DND-41 (cell line): ENCODE results near the gene USP1.

Experiments
- ATAC-seq: fragments of 200-7000 bp; cut with Tn5 transposase; 3 replicates; pipeline ENCODE4 v1.9.1; 2021; ENCODE audit warnings: low read depth; ENCODE audit not compliant: insufficient read depth
- DNase-seq: peaks from one replicate; pipeline ENCODE4 v3.0.0-alpha.2; 2020
- H2AFZ ChIP-seq: 2 replicates; pipeline ENCODE4 v1.6.0; 2012; ENCODE audit warnings: low read depth, low read length
- H3K27ac ChIP-seq: 2 replicates; pipeline ENCODE4 v1.5.1; 2012; ENCODE audit warnings: low read length, inconsistent platforms
- H3K27me3 ChIP-seq: fragments of 200-600 bp; sonication (generic); 2 replicates; pipeline ENCODE4 v1.6.0; 2012; ENCODE audit warnings: low read length, mild to moderate bottlenecking, inconsistent platforms; ENCODE audit not compliant: insufficient read depth, poor library complexity
- H3K36me3 ChIP-seq: 2 replicates; pipeline ENCODE4 v1.5.1; 2012; ENCODE audit warnings: low read length, inconsistent platforms; ENCODE audit not compliant: insufficient read depth
- H3K4me1 ChIP-seq: 2 replicates; pipeline ENCODE4 v1.5.1; 2012; ENCODE audit warnings: mild to moderate bottlenecking, low read length; ENCODE audit not compliant: insufficient read depth
- H3K4me2 ChIP-seq: 2 replicates; pipeline ENCODE4 v1.6.0; 2012; ENCODE audit warnings: mild to moderate bottlenecking, moderate library complexity, low read length, inconsistent platforms; ENCODE audit not compliant: insufficient read depth
- H3K4me3 ChIP-seq, 2 experiments: fragments of 200-600 bp in 1 of 2; shearing (Covaris generic) in 1 of 2; 2 replicates each; pipeline ENCODE4 v1.5.1; 2012 to 2016; ENCODE audit warnings: inconsistent platforms in 2 of 2, low read length in 2 of 2, mild to moderate bottlenecking in 2 of 2, low read depth in 1 of 2, moderate library complexity in 1 of 2
- H3K79me2 ChIP-seq: 2 replicates; pipeline ENCODE4 v1.6.0; 2012; ENCODE audit warnings: low read length, inconsistent platforms; ENCODE audit not compliant: insufficient read depth
- H3K9ac ChIP-seq: 2 replicates; pipeline ENCODE4 v1.6.0; 2012; ENCODE audit warnings: low read depth, mild to moderate bottlenecking, inconsistent platforms, low read length, moderate library complexity
- H3K9me3 ChIP-seq: 2 replicates; pipeline ENCODE4 v1.5.1; 2012; ENCODE audit warnings: low read length, moderate library complexity, mild to moderate bottlenecking, inconsistent platforms; ENCODE audit not compliant: insufficient read depth, severe bottlenecking
- H4K20me1 ChIP-seq: 2 replicates; pipeline ENCODE4 v1.6.0; 2012; ENCODE audit warnings: low read length; ENCODE audit not compliant: insufficient read depth
- EZH2 ChIP-seq: IDR thresholded peaks from 3 replicates; pipeline ENCODE4 v1.6.1; 2012; ENCODE audit warnings: borderline replicate concordance, low read depth, mild to moderate bottlenecking, moderate library complexity, low read length, inconsistent platforms; ENCODE audit not compliant: severe bottlenecking
- TF ChIP-seq, protein P1 (sequence below): IDR thresholded peaks from 2 replicates; pipeline ENCODE4 v1.5.1; 2012; ENCODE audit warnings: borderline replicate concordance, low read length, moderate library complexity, mild to moderate bottlenecking; ENCODE audit not compliant: poor library complexity, severe bottlenecking; ENCODE audit errors: extremely low read depth

The USP1 gene

GRCh38 chr1:62433861-62434617, 2.8 kb upstream of the USP1 start:
- Histone ChIP-seq H4K20me1 (peaks cover 14% of the 10 kb centered on the region), H3K36me3 (no peaks in the 10 kb centered on the region; the same call in 1 of the 2 replicates), H3K4me2 (no peak overlapping the region), H3K4me1 (peaks cover 13% of the 10 kb centered on the region), H3K27me3 (peaks cover 2% of the 10 kb centered on the region), H3K4me3 (no peak overlapping the region), H3K79me2 (peaks cover 31% of the 10 kb centered on the region), H2AFZ (no peak overlapping the region), H3K9ac (no peak overlapping the region), H3K9me3 (no peaks in the 10 kb centered on the region), H3K27ac (no peak overlapping the region)
- no peak for TF ChIP-seq EZH2
- TF ChIP-seq, protein P1, sequence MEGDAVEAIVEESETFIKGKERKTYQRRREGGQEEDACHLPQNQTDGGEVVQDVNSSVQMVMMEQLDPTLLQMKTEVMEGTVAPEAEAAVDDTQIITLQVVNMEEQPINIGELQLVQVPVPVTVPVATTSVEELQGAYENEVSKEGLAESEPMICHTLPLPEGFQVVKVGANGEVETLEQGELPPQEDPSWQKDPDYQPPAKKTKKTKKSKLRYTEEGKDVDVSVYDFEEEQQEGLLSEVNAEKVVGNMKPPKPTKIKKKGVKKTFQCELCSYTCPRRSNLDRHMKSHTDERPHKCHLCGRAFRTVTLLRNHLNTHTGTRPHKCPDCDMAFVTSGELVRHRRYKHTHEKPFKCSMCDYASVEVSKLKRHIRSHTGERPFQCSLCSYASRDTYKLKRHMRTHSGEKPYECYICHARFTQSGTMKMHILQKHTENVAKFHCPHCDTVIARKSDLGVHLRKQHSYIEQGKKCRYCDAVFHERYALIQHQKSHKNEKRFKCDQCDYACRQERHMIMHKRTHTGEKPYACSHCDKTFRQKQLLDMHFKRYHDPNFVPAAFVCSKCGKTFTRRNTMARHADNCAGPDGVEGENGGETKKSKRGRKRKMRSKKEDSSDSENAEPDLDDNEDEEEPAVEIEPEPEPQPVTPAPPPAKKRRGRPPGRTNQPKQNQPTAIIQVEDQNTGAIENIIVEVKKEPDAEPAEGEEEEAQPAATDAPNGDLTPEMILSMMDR = peak; percentile 33
- ATAC-seq = no peak
- no peak for DNase-seq

GRCh38 chr1:62434618-62435001, 2.2 kb upstream of the USP1 start:
- Histone ChIP-seq H3K4me3 (peak overlapping the region in 1 of 2 experiments; percentile 74; a peak in 1 of 4 replicates), H3K9ac (no peak overlapping the region), H3K27me3 (peaks cover 2% of the 10 kb centered on the region), H3K9me3 (no peaks in the 10 kb centered on the region), H4K20me1 (peaks cover 17% of the 10 kb centered on the region), H3K27ac (no peak overlapping the region), H2AFZ (no peak overlapping the region), H3K4me1 (peaks cover 18% of the 10 kb centered on the region), H3K4me2 (no peak overlapping the region), H3K79me2 (peaks cover 37% of the 10 kb centered on the region), H3K36me3 (no peaks in the 10 kb centered on the region; the same call in 1 of the 2 replicates)
- TF ChIP-seq, protein P1 = no peak
- no peak for DNase-seq
- ATAC-seq = no peak

DNA sequence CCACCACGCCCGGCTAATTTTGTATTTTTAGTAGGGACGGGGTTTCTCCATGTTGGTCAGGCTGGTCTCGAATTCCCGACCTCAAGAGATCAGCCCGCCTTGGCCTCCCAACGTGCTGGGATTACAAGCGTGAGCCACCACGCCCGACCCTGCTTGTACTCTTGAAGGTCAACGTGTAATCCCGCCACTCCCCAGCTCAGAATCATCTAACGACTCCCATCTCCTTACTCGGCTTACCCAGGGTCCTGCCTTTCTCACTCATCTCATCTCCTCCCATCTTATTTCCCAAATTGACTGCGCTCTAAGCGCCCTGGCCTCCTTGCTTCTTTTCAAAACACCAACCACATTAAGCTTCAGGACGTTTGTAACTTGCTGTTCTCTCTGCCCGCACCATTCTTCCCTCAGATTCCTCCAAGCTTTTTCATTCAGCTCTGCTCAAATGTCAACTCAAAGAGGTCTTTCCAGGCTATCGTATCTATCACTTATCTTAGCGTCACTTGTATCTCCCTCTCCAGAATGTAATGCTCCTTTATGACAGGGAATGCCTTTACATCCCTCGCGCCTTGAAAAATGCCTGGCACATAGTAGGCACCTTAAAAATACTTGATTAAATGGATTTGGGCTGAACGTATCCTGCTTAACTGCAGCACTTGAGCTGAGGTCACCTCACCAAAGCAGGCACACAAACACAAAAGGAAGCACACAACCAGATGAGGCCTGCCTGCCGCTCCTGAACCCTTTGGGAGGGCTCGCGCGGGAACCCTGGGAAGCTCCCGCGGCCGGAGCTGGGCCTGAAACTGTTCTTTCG, 1.4 kb upstream of the USP1 start:
- Histone ChIP-seq H3K4me1 (peaks cover 25% of the 10 kb centered on the region), H3K36me3 (peaks cover 6% of the 10 kb centered on the region), H3K9me3 (no peaks in the 10 kb centered on the region), H3K27ac (peak overlapping the region; percentile 97), H3K79me2 (peaks cover 45% of the 10 kb centered on the region), H3K4me2 (peak overlapping the region; percentile 91), H3K4me3 (peak overlapping the region; percentile 63 to 74), H3K9ac (peak overlapping the region; percentile 94), H4K20me1 (peaks cover 24% of the 10 kb centered on the region), H2AFZ (peak overlapping the region; percentile 86), H3K27me3 (peaks cover 2% of the 10 kb centered on the region)
- TF ChIP-seq, protein P1 = no peak
- no peak for TF ChIP-seq EZH2
- DNase-seq (peak; percentile 12), ATAC-seq (peak; percentile 2)
